Measurements from ENCODE around the gene PEAK1.

Gene PEAK1

DNA sequence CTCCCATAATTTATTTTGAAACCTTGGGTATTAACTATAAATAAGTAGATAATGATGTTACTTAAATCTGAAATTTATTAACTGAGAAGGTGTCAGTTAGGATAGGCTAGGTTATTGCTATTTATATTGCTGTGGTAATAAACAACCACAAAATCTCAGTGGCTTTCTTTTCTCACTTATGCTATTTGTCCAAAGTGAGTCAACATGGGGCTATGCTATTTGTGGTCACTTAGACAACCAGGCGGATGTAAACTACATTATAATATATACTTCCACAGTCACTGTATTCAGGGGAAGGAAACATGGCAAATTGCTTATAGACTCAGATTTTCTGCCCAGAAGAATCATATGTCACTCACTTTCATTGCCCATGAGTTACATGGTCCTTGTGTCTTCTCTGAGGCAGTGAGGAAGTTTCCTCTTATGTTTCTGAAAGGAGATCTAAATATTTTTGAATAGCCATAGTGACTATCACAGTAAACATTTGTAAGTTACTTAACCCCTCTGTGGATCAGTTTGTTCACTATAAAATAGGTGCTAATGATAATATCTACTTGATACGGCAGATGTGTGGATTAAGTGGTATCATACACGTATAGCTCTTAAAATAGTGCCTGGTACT is 20.6 kb upstream of the PEAK1 start:
- Histone ChIP-seq H3K9ac (ENCODE audit: low read depth, low read length) (no peak overlapping the region), H3K9me3 (ENCODE audit: control insufficient read depth, insufficient read depth, low read length) (no peaks in the 10 kb centered on the region), H3K4me1 (ENCODE audit: insufficient read depth, low read length) (peaks cover 6% of the 10 kb centered on the region; the same call in 1 of the 2 replicates), H3K36me3 (ENCODE audit: insufficient read depth, low read length) (no peaks in the 10 kb centered on the region)

DNA sequence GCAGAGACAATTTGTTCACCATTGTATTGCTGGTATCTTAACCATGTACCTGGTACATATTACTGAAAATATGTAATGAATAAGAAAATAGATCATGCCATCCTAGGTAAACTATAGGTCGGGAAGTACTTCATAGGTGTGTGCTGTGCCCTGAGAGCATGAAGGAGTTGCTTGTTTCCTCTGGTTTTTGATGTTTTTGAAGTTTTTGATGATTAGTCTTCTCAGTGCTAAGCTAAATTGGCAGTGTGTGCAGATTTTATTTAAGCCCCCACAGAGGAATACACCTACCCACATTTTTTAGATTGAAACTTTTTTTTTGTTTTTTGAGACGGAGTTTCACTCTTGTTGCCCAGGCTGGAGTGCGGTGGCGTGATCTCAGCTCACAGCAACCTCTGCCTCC is 17.4 kb upstream of the PEAK1 start:
- H3K4me1 ChIP-seq (ENCODE audit: insufficient read depth, low read length) = no peaks in the 10 kb centered on the region
- no peaks in the 10 kb centered on the region for H3K9me3 ChIP-seq (ENCODE audit: control insufficient read depth, insufficient read depth, low read length)
- H3K9ac ChIP-seq (ENCODE audit: low read depth, low read length) = no peak overlapping the region
- H3K36me3 ChIP-seq (ENCODE audit: insufficient read depth, low read length) = no peaks in the 10 kb centered on the region

- Histone ChIP-seq H3K36me3 (ENCODE audit: insufficient read depth, low read length) (no peaks in the 10 kb centered on the region), H3K9ac (ENCODE audit: low read depth, low read length) (no peak overlapping the region), H3K9me3 (ENCODE audit: control insufficient read depth, insufficient read depth, low read length) (no peaks in the 10 kb centered on the region), H3K4me1 (ENCODE audit: insufficient read depth, low read length) (no peaks in the 10 kb centered on the region)
Observed at GRCh38 chr15:77436822-77437221, 16.9 kb upstream of the PEAK1 start.

DNA sequence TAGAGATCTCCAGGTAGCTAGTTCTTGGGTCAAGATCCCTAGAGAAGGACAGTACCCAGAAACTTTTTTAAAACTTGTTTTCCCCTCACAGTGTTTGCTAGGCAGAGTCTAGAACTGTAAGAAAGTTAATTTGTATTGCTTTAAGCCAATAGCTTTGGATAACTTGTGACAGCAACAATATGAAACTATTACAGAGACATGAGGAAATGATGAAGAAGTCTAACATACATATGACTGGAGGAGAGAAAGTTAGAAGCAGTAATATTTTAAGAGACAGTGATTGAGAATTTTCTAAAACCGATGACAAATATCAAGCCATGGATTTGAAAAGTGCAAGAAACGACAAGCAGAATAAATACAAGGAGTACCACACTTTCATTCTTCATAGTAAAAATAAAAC is 10.7 kb upstream of the PEAK1 start:
- no peaks in the 10 kb centered on the region for H3K9me3 ChIP-seq (ENCODE audit: control insufficient read depth, insufficient read depth, low read length)
- H3K9ac ChIP-seq (ENCODE audit: low read depth, low read length) = no peak overlapping the region
- no peaks in the 10 kb centered on the region for H3K4me1 ChIP-seq (ENCODE audit: insufficient read depth, low read length)
- H3K36me3 ChIP-seq (ENCODE audit: insufficient read depth, low read length) = no peaks in the 10 kb centered on the region

DNA sequence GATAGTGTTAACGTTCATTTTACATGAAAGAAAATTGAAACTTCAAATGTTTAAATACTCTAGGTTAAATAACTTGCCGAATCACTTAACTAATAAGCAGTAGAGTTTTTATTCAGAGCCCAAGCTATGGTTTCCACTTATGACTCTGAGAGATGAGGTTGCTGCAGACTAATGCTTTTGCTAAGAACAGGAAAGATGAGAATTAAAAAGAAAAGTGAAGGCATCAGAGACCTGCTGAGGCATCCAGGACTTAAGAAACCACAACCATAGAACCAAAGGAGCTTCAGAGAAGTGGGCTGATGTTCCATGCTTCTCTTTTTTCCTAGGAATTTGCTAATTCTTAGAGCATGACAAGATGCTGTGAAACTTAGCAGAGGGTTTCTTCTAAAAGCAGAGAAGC is 10.3 kb upstream of the PEAK1 start:
- no peak overlapping the region for H3K9ac ChIP-seq (ENCODE audit: low read depth, low read length)
- no peaks in the 10 kb centered on the region for H3K36me3 ChIP-seq (ENCODE audit: insufficient read depth, low read length)
- no peaks in the 10 kb centered on the region for H3K9me3 ChIP-seq (ENCODE audit: control insufficient read depth, insufficient read depth, low read length)

DNA sequence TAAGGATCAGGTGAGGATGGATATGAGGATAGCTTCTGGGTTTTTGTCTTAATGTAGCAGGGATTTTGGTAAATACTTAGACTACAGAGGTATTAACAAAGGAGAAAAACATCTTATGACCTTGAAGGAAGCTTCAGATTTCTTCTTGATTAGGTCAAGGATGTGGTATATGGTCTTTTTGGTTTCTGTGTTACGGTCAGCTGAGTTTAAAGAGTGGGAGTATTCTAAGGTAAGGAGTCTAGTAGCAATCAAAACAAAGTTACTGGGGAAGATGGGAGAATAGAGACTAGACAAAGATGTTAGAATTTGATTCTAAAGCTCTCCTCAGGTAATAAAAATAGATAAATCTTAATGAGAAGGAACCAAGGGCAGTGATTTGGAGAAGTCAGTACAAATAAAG is 7.0 kb upstream of the PEAK1 start:
- Histone ChIP-seq H3K4me1 (ENCODE audit: insufficient read depth, low read length) (peaks cover 4% of the 10 kb centered on the region; the same call in 1 of the 2 replicates), H3K9ac (ENCODE audit: low read depth, low read length) (no peak overlapping the region)

More for the DNA sequence above, 10.3 kb upstream of the PEAK1 start:
- no peaks in the 10 kb centered on the region for H3K4me1 ChIP-seq (ENCODE audit: insufficient read depth, low read length)

GRCh38 chr15:77426377-77426776 is 6.5 kb upstream of the PEAK1 start:
- Histone ChIP-seq H3K9ac (ENCODE audit: low read depth, low read length) (no peak overlapping the region), H3K9me3 (ENCODE audit: control insufficient read depth, insufficient read depth, low read length) (no peaks in the 10 kb centered on the region), H3K4me1 (ENCODE audit: insufficient read depth, low read length) (peaks cover 4% of the 10 kb centered on the region; the same call in 1 of the 2 replicates), H3K36me3 (ENCODE audit: insufficient read depth, low read length) (no peaks in the 10 kb centered on the region)

More for the DNA sequence above, 7.0 kb upstream of the PEAK1 start:
- Histone ChIP-seq H3K36me3 (ENCODE audit: insufficient read depth, low read length) (no peaks in the 10 kb centered on the region), H3K9me3 (ENCODE audit: control insufficient read depth, insufficient read depth, low read length) (no peaks in the 10 kb centered on the region)

GRCh38 chr15:77425104-77425503 is 5.2 kb upstream of the PEAK1 start:
- H3K9ac ChIP-seq (ENCODE audit: low read depth, low read length) = no peak overlapping the region
- peaks cover 4% of the 10 kb centered on the region; the same call in 1 of the 2 replicates for H3K4me1 ChIP-seq (ENCODE audit: insufficient read depth, low read length)
- H3K36me3 ChIP-seq (ENCODE audit: insufficient read depth, low read length) = no peaks in the 10 kb centered on the region
- no peaks in the 10 kb centered on the region for H3K9me3 ChIP-seq (ENCODE audit: control insufficient read depth, insufficient read depth, low read length)

- peak overlapping the region; percentile 75 for H3K9ac ChIP-seq (ENCODE audit: low read depth, low read length)
- H3K36me3 ChIP-seq (ENCODE audit: insufficient read depth, low read length) = no peaks in the 10 kb centered on the region
- no peaks in the 10 kb centered on the region for H3K9me3 ChIP-seq (ENCODE audit: control insufficient read depth, insufficient read depth, low read length)
- peaks cover 14% of the 10 kb centered on the region; the same call in 1 of the 2 replicates for H3K4me1 ChIP-seq (ENCODE audit: insufficient read depth, low read length)
Observed at GRCh38 chr15:77421370-77421700, 1.4 kb upstream of the PEAK1 start.

GRCh38 chr15:77420610-77421369 is 886 bp upstream of the PEAK1 start, which contains the start of gene HMG20A:
TSS of gene HMG20A (plus strand) at chr15:77420888. CDS start at chr15:77458408, 37,520 bp downstream.
- H3K9ac ChIP-seq (ENCODE audit: low read depth, low read length) = peak within 1 kb of the TSS; percentile 75
- H3K4me1 ChIP-seq (ENCODE audit: insufficient read depth, low read length) = peaks cover 19% of the 10 kb centered on the region; the same call in 1 of the 2 replicates

DNA sequence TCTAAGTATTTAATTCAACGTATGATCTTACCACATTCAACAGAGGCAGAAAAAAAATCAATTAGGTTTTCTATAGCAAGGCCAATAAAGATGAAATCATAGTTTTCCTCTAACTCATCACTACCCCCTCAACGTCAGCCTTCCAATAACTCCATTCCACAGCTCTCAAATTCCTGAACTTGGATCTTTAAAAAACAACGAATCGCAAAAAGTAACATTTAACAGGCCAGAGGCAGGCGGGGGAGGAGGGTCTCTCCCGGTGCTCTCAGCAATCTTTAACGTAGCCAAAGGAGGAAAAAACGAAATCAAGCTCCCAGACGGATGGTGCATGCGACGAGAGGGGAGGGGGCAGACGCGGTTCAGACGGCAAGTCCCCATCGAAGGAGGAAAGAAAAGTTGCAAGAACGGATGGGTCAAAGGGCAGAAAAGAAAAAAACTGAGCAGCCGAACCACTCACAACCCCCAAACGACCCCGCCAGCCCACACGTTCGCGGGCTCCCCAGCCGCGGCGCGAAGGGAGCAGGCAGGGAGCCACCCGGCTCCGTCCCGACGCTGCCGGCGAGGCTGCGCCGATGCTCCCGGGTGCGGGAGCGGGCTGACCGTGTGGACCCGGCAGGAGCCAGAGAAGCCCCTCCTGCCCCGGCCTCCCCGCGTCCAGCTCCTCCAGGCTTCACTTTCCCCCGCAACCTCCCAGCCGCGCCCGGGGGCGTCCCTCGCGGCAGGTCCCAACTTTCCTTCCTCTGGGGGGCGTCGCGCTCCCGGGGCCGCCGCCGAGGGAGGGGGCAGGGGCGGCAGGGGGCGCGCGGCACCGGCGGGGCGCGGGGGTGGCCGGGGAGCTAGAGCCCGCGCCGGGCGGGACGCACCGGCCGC is 703 bp downstream of the PEAK1 start:
- no peaks in the 10 kb centered on the region for H3K36me3 ChIP-seq (ENCODE audit: insufficient read depth, low read length)
- H3K4me1 ChIP-seq (ENCODE audit: insufficient read depth, low read length) = peaks cover 22% of the 10 kb centered on the region; the same call in 1 of the 2 replicates
- peak overlapping the region; percentile 75 for H3K9ac ChIP-seq (ENCODE audit: low read depth, low read length)

More at GRCh38 chr15:77420610-77421369, 886 bp upstream of the PEAK1 start, which contains the start of gene HMG20A:
- no peaks in the 10 kb centered on the region for H3K9me3 ChIP-seq (ENCODE audit: control insufficient read depth, insufficient read depth, low read length)
- H3K36me3 ChIP-seq (ENCODE audit: insufficient read depth, low read length) = no peaks in the 10 kb centered on the region

DNA sequence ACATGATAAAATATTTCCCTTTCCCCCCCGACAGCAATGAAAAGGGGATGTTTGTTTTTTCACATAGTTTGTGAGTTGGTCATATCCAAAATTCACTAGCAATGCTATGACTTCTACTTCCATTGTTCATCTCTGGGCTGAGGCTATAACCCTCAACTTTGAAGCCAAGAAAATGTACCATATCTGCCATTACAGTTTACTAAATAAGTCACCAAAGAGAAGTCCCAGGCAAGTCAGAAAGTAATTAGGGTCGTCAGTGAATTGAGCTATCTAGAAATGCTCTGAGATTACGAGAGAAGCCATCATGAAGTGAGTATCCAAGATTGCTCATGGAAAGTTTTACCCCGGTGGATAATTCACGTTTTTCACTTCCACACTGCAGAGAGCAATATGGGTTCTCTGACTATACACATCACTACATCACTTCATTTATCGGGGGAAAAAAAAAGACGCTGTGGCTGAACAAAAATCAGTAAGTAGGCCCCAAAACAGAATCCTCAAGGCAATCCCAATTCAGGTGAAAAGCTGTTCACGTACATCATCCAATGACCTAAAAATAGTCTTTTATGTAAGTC is 1.4 kb downstream of the PEAK1 start:
- Histone ChIP-seq H3K9ac (ENCODE audit: low read depth, low read length) (peak overlapping the region; percentile 75), H3K4me1 (ENCODE audit: insufficient read depth, low read length) (peaks cover 19% of the 10 kb centered on the region; the same call in 1 of the 2 replicates), H3K9me3 (ENCODE audit: control insufficient read depth, insufficient read depth, low read length) (no peaks in the 10 kb centered on the region), H3K36me3 (ENCODE audit: insufficient read depth, low read length) (no peaks in the 10 kb centered on the region)

More for the DNA sequence above, 703 bp downstream of the PEAK1 start:
- no peaks in the 10 kb centered on the region for H3K9me3 ChIP-seq (ENCODE audit: control insufficient read depth, insufficient read depth, low read length)

GRCh38 chr15:77417602-77418001 is 2.3 kb downstream of the PEAK1 start:
- peaks cover 19% of the 10 kb centered on the region; the same call in 1 of the 2 replicates for H3K4me1 ChIP-seq (ENCODE audit: insufficient read depth, low read length)
- H3K36me3 ChIP-seq (ENCODE audit: insufficient read depth, low read length) = no peaks in the 10 kb centered on the region
- no peaks in the 10 kb centered on the region for H3K9me3 ChIP-seq (ENCODE audit: control insufficient read depth, insufficient read depth, low read length)
- no peak overlapping the region for H3K9ac ChIP-seq (ENCODE audit: low read depth, low read length)

GRCh38 chr15:77416954-77417353 is 3.0 kb downstream of the PEAK1 start:
- H3K9me3 ChIP-seq (ENCODE audit: control insufficient read depth, insufficient read depth, low read length) = no peaks in the 10 kb centered on the region
- no peaks in the 10 kb centered on the region for H3K36me3 ChIP-seq (ENCODE audit: insufficient read depth, low read length)
- peaks cover 19% of the 10 kb centered on the region; the same call in 1 of the 2 replicates for H3K4me1 ChIP-seq (ENCODE audit: insufficient read depth, low read length)
- no peak overlapping the region for H3K9ac ChIP-seq (ENCODE audit: low read depth, low read length)

All from ES-I3 (cell line).